ENCODE data around the gene FMO5.
A peak's percentile ranks its signal among the peaks of the same experiment; 100 is the strongest.
"Not testable (repeated sequence)": the region's sequence is repeated elsewhere in the genome, so short reads cannot be mapped to it uniquely, and the experiment has no call there.

The FMO5 gene

DNA sequence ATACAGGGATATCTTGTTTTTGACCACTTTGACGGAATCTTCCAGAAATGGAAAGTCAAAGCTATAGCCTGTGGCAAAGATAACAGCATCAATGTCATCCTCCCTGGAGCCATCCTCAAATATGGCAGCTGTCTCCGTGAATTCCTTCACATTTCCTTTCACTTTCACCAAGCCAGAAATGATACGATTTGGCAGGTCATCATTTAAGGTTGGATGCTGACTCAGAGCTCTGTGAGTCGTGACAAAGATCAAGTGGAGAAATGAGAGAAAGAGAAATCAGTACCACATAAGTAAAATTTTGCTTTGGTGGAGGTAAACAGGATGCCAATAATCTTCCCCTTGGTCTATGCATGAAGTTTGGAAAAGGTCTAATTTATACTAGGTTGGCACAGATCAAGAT lies 23.9 kb downstream of the FMO5 start:
- TF ChIP-seq, protein P1, sequence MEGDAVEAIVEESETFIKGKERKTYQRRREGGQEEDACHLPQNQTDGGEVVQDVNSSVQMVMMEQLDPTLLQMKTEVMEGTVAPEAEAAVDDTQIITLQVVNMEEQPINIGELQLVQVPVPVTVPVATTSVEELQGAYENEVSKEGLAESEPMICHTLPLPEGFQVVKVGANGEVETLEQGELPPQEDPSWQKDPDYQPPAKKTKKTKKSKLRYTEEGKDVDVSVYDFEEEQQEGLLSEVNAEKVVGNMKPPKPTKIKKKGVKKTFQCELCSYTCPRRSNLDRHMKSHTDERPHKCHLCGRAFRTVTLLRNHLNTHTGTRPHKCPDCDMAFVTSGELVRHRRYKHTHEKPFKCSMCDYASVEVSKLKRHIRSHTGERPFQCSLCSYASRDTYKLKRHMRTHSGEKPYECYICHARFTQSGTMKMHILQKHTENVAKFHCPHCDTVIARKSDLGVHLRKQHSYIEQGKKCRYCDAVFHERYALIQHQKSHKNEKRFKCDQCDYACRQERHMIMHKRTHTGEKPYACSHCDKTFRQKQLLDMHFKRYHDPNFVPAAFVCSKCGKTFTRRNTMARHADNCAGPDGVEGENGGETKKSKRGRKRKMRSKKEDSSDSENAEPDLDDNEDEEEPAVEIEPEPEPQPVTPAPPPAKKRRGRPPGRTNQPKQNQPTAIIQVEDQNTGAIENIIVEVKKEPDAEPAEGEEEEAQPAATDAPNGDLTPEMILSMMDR (conservative IDR thresholded peaks at IDR 0.05), result no peak
- H3K27ac ChIP-seq, result no peak overlapping the region

DNA sequence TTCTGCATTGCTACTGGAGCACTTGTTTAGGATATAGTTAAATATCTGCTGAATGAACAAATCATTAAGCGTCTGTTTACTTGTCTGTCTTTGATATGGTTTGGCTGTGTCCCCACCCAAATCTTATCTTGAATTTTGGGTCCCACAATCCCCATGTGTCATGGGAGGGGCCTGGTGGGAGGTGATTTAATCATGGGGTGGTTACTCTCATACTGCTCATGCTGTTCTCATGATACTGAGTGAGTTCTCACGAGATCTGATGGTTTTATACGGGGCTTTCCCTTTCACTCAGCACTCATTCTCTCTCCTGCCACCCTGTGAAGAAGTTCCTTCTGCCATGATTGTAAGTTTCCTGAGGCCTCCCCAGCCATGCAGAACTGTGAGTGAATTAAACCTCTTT lies 27.8 kb downstream of the FMO5 start:
- not testable (repeated sequence) for H3K27ac ChIP-seq

DNA sequence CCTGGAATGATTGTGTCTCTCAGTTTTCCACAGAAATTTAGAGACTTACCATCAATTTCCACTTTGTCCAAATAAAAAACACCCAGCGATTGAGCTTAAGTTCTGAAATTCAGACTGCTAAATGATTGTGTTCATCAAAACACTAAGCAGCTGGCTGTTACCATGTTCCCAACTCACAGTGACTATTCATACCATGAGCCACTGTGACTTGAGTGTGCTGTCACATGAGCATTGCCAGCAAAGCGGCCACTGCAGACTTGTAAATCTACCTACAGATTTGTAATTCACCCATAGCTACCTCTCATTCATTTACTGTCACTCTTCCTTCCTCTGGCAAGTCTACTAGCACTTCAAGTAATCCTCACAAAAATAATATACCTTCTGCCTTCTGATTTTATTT lies 35.6 kb downstream of the FMO5 start:
- no peak overlapping the region for H3K27ac ChIP-seq
- TF ChIP-seq, protein P1 (conservative IDR thresholded peaks at IDR 0.05), result no peak

DNA sequence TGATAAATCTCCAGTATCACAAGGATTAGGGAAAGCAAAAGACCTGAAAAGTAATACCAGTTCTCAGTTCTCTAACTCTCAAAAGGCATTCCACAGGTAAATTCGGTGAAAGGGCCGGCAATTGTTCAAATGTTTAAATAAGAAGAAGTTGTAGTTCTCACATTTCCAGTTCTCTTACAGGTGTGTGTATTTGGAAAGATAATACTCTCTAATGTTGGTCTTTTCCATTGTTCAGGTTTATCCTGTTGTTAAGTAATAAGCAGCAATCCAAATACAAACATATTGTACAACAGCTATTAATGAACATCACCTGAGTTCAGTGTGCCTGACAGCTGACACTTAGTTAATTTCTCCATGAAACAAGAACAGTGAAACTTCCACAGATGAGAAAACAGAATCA lies 39.7 kb downstream of the FMO5 start:
- TF ChIP-seq, protein P1 (conservative IDR thresholded peaks at IDR 0.05), result no peak
- peak overlapping the region; percentile 45; the same call in 1 of the 2 replicates for H3K27ac ChIP-seq

DNA sequence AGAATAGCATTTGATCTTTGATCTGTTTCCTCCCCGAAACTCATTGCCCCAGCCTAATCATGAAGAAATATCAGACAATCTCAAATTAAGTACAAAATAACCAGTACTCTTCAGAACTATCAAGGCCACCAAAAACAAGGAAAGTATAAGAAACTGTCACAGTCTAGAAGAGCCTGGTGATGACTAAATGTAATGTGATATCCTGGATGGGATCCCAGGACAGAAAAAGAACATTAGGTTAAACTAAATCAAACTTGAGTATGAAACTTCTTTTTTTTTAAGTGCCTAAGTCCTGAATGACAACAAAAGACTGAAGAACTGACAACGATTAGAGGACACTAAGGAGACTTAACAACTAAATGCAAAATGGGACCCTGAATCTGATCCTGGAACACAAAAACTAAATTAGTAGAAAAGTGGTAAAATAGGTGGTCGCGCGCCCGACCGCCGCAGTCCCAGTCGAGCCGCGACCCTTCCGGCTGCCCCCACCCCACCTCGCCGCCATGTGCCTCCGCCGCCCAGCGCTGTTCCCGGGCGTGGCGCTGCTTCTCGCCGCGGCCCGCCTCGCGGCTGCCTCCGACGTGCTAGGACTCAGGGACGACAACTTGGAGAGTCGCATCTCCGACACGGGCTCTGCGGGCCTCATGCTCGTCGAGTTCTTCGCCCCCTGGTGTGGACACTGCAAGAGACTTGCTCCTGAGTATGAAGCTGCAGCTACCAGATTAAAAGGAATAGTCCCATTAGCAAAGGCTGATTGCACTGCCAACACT lies 47.3 kb downstream of the FMO5 start:
- TF ChIP-seq, protein P1 (conservative IDR thresholded peaks at IDR 0.05), result no peak
- no peak overlapping the region for H3K27ac ChIP-seq

DNA sequence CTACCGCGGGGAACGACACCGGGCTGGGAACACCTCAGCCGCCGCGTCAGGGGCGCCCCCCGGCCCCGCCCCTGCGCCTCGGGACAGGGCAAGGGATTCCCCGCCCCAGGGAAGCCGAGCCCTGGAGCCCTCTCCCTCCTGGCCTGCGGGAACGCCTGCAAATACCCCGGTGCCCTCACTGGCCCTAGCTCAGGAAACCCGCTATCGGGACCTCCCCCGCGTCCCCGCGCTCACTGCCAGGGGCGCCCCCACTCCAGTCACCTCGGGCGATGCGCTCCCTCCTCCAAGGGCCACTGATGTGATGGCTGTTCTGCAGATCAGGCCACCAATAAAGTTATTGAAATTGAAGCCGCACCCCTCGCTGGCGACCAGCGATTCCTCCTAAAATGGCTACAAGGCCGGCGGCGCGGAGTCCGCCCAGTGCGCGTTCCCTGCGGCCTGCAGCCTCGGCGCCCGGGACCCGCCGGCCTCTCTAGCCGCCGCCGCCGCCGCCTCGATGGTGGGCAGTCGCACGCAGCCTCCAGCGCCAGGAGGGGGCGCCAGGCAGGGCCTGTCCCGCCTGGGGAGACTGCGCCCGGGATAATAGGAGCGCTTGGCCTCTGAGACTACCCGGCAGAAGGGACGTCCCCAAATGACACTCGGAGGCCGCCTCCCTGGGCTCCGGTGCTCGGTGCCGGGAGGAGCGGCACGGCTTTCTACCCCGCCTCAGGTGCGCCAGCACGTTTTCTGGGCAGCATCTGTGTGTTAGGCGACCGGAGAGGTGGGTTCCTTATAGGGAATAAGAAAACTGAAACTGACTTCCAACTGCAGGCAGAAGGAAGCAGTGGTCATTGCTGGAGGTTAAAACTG lies 52.7 kb downstream of the FMO5 start, which contains the start of gene PRKAB2:
TSS of gene PRKAB2 (minus strand) at position 303 of the 849 bp plus-strand sequence. CDS start 326 bp downstream, outside the sequence.
- TF ChIP-seq, protein P1 (conservative IDR thresholded peaks at IDR 0.05), result peak; percentile 98
- peak within 1 kb of the TSS; percentile 88 for H3K27ac ChIP-seq

DNA sequence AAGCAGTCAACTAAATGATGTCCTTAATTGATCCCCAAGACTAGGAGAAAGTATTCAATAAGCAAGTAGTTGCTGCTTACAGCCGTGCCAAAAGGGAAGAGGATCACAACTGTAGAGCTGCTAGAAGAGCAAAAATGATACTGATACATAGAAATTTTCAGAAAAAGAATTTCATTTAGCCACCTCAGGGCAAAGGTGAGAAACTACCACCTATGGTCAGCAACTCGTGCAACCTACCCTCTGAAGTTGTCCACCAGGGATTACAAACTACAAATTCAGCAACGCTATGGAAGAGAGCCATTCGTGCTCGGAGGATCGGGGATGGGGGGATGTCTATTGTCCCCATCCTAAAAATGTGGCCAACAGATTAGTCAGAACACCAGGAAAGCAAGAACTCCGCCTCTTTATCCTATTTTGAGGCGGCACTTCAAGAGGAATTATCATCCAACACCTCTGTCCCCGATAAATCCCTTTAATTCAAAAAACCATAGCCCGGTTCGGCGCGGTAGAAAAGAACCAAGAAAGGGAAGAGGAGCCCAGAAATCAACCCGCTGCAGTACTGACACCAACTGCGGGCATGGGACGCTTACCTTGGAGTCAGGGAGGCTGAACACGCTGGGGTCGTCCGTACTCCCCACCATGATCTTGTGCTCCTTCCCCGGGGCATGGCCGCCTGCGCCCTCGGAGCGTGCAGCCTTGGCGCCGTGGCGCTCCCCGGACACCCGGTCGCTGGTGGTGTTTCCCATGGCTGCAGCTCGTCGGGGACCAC lies 53.6 kb downstream of the FMO5 start:
- H3K27ac ChIP-seq, result peak overlapping the region; percentile 88
- TF ChIP-seq, protein P1 (conservative IDR thresholded peaks at IDR 0.05), result no peak

Data from VCaP (cell line).